GM10847 (cell line): ENCODE measurements around the gene ESPNL.

ENCODE experiments used
- POLR2A ChIP-seq: IDR thresholded peaks from 2 replicates; pipeline ENCODE4 v1.6.1; 2011; ENCODE audit not compliant: insufficient read length; ENCODE audit errors: extremely low read depth

ESPNL gene

GRCh38 chr2:238169048-238169707 is 69.0 kb downstream of the ESPNL start:
- no peak for TF ChIP-seq POLR2A

DNA sequence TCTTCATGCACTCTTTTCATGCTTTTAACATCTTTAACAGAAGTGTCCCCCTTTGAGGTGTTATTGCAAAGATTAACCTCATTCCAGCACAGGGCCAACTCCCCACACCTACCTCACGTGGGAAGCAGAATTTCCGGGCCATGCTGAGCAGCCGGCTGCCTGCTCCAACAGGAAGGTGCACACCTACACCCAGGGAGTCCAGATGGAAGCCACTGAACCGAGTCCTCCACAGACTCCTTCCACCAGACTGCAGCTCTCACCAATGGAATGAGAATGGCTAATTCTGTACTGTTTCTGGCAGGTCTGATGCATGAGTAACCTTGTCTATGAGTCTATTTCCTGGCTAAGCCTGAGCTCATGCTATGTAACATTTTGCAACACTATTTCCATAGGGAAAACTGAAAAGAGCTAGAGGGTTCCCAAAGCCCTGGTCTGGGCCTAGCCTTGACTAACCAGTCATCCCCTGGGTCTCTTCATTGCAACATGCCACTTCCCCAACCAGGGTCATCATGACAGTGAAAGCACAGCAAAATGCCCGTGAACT is 69.6 kb downstream of the ESPNL start:
- TF ChIP-seq POLR2A = no peak

DNA sequence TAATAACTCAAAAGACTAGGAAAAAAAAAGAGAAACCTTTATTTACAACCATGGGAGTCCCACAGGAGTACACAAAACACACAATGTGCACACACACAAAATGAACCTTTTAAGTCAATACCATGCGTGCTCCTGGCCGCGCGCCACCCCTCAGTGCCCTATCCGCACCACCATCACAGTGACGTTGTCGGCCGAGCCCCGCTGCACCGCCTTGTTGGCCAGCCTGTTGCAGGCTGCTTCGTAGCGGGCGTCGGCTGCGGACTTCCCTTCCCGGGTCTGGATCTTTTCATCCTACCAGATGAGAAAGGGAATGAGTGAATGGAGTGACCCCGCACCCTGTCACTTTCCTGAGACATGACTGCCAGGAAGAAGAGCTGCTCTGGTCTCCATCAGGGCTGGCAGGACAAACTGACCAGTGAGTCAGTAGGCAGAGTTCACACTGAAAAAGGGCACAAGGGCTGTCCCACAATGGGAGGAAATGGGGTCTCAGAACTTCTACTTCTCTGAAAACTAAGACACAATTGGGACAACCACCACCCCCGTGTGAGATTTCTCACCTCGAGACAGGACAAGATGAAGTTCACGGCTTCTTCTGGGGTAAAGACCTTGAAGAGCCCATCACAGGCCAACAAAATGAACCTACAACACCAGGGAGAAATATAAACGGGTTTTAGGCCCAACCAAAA is 70.4 kb downstream of the ESPNL start:
- no peak for TF ChIP-seq POLR2A

GRCh38 chr2:238171575-238172187 is 71.5 kb downstream of the ESPNL start:
- no peak for TF ChIP-seq POLR2A

- no peak for TF ChIP-seq POLR2A
These were observed 72.3 kb downstream of the ESPNL start for GRCh38 chr2:238172439-238172838.

- no peak for TF ChIP-seq POLR2A
These were observed 73.6 kb downstream of the ESPNL start for GRCh38 chr2:238173692-238174091.

DNA sequence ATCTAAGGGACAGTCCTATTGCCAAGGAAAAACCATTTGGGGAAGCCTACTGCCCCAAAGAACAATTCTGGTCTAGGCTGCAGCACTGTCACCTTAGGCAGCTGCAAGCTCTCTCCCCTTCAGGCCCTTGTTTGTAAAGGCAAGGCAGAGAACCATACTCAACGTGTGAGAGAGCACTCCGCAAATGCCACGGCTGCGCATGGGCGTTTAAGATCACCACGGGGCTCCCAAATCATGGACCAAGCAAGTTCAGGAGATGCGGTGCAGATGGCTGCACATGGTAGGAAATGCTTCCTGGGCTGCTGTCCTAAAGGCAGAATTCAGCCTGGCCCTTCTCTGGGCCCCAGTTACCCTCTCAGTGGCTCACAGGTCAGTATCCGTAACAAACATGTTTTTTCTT is 74.2 kb downstream of the ESPNL start:
- no peak for TF ChIP-seq POLR2A

DNA sequence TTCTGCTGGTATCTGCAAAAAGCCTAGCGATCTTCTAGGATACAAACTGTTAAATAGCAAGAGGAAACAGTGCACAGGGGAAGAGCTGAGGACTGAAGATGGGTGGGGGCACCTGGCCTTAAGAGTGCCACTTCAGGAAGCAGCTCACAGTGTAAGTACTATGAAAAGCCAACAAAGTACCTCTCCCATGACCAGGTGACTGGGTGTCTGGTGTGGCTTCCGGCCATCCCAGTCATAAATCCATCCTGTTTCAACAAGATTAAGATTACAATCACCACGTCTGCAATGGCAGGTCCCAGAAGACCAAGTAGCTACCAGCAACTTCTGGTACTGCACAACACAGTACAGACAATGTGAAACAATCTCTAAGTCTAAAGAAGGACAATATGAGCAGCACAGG is 74.6 kb downstream of the ESPNL start:
- no peak for TF ChIP-seq POLR2A

- no peak for TF ChIP-seq POLR2A
These were observed 76.5 kb downstream of the ESPNL start for GRCh38 chr2:238176613-238177012.

GRCh38 chr2:238180554-238180953 is 80.4 kb downstream of the ESPNL start:
- TF ChIP-seq POLR2A = no peak

DNA sequence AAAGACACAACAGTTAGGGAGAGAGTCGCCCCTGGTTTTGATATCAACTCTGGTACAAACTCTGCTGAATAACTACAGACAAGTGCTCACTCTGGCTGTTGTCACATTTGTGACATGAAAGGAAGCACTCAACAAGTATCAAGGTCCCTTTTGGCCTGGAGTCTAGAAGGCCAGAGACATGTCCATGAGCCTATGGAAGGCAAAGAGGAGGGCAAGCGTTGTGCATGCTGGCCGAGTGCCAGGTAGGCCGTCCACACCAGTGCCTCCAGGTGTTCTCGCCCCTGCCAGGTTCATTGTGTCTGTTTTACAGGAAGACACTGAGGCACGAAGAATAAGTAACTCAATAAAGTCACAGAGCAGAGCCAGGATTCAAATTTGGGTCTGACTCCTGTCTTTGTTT is 82.2 kb downstream of the ESPNL start:
- TF ChIP-seq POLR2A = no peak
